Endodermal cell (in vitro differentiated cells): ENCODE measurements around the gene ATP10A. TPM values are rescaled to one million over a fixed set of nuclear protein-coding genes. Genes with fewer than 3 reads are reported as not detected.
A peak's percentile ranks its signal among the peaks of the same experiment; 100 is the strongest.

Experiments used
- DNase-seq: peaks from one replicate; pipeline ENCODE4 v3.0.0-alpha.2; 2017
- H3K27ac ChIP-seq: 2 replicates; pipeline ENCODE4 v1.5.1; 2013; ENCODE audit warnings: mild to moderate bottlenecking, low read depth, low read length, moderate library complexity
- H3K27me3 ChIP-seq: 2 replicates; pipeline ENCODE4 v1.6.1; 2013; ENCODE audit warnings: mild to moderate bottlenecking, low read length, moderate library complexity; ENCODE audit not compliant: insufficient read depth, control insufficient read depth, poor library complexity, severe bottlenecking
- H3K36me3 ChIP-seq: 2 replicates; pipeline ENCODE4 v1.7.0; 2013; ENCODE audit warnings: mild to moderate bottlenecking, low read length, moderate library complexity; ENCODE audit not compliant: control insufficient read depth, insufficient read depth
- H3K4me1 ChIP-seq: one replicate; pipeline ENCODE4 v1.7.0; 2013; ENCODE audit warnings: low read length; ENCODE audit not compliant: control insufficient read depth, insufficient read depth
- H3K4me3 ChIP-seq: 2 replicates; pipeline ENCODE4 v1.5.1; 2013; ENCODE audit warnings: mild to moderate bottlenecking, low read length, moderate library complexity
- H3K9ac ChIP-seq: 2 replicates; pipeline ENCODE4 v1.6.1; 2013; ENCODE audit warnings: mild to moderate bottlenecking, low read length, moderate library complexity; ENCODE audit not compliant: poor library complexity, severe bottlenecking; ENCODE audit errors: extremely low read depth
- H3K9me3 ChIP-seq: 2 replicates; pipeline ENCODE4 v1.6.1; 2013; ENCODE audit warnings: mild to moderate bottlenecking, low read length, moderate library complexity; ENCODE audit not compliant: control insufficient read depth
- H3K27ac Mint-ChIP-seq: 2 replicates; pipeline ENCODE4 v1.8.0; 2020; ENCODE audit warnings: mixed read lengths
- H3K27me3 Mint-ChIP-seq: 2 replicates; pipeline ENCODE4 v1.8.0; 2021; ENCODE audit warnings: mild to moderate bottlenecking, mixed read lengths; ENCODE audit not compliant: insufficient read depth
- H3K36me3 Mint-ChIP-seq: 2 replicates; pipeline ENCODE4 v1.8.0; 2020; ENCODE audit warnings: low read depth, mixed read lengths
- H3K4me1 Mint-ChIP-seq: 2 replicates; pipeline ENCODE4 v1.8.0; 2020; ENCODE audit warnings: mixed read lengths
- H3K4me3 Mint-ChIP-seq: 2 replicates; pipeline ENCODE4 v1.8.0; 2020; ENCODE audit warnings: mild to moderate bottlenecking, moderate library complexity, mixed read lengths
- H3K9me3 Mint-ChIP-seq: 2 replicates; pipeline ENCODE4 v1.8.0; 2020; ENCODE audit warnings: mild to moderate bottlenecking, mixed read lengths
- WGBS, 2 experiments: methylation state at CpG; one replicate each; pipeline versions ENCODE4 v1.1.5 to v1.1.7; 2013; ENCODE audit warnings: missing lambda C conversion rate in 2 of 2, mixed read lengths in 1 of 2; ENCODE audit not compliant: insufficient coverage in 1 of 2, insufficient read length in 1 of 2; 5-methylcytosine and 5-hydroxymethylcytosine counted together
- total RNA-seq, 2 donors: library from RNA; stranded (reverse); fragmentation: NEBNext Ultra II Directional in 1 of 2; extraction: Animal tissue kit (Norgen Biotek cat#: 25700) in 1 of 2; gene quantifications; 2 replicates in 1 of 2; 3 replicates in 1 of 2; pipeline ENCODE4 v1.2.1, GENCODE V29; 2021
- TF ChIP-seq, protein P1 (sequence below): fragments of 200-600 bp; sonication (generic); conservative IDR thresholded peaks from 2 replicates; pipeline ENCODE4 v1.5.0; 2021; ENCODE audit warnings: antibody characterized with exemption, mild to moderate bottlenecking

Gene ATP10A
- total RNA-seq, 2 donors from 2014 or later = 0.04 to 1.2 TPM

DNA sequence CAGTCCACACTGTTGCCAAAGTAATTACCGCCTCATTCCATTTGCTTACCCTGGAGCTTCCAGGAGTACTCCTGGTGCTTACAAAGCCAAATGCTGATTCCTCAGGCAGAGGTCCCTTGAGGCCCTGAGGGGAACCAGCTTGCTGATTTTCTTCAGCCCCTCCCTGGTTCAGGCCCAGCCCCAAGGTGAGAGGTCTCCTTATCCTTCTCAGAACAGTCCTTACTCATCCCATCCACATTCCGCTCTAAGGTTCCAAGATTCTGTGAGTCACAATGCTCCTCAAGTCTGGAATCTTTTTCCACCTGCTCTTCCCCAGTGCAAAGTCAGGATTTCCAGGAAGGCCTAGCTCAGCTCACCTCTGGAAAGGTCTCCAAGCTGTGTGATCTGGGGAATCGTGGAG, 1.8 kb upstream of the ATP10A start:
- Histone ChIP-seq H3K9me3 (no peaks in the 10 kb centered on the region), H3K27me3 (peaks cover 59% of the 10 kb centered on the region), H3K27ac (no peak overlapping the region), H3K4me3 (no peak overlapping the region), H3K4me1 (no peaks in the 10 kb centered on the region), H3K9ac (no peak overlapping the region), H3K36me3 (no peaks in the 10 kb centered on the region)
- Mint-ChIP-seq H3K36me3 (no peaks in the 10 kb centered on the region), H3K27me3 (peaks cover 66% of the 10 kb centered on the region), H3K4me1 (no peaks in the 10 kb centered on the region), H3K9me3 (no peaks in the 10 kb centered on the region), H3K4me3 (no peak overlapping the region), H3K27ac (no peak overlapping the region)
- DNase-seq = no peak
- TF ChIP-seq, protein P1, sequence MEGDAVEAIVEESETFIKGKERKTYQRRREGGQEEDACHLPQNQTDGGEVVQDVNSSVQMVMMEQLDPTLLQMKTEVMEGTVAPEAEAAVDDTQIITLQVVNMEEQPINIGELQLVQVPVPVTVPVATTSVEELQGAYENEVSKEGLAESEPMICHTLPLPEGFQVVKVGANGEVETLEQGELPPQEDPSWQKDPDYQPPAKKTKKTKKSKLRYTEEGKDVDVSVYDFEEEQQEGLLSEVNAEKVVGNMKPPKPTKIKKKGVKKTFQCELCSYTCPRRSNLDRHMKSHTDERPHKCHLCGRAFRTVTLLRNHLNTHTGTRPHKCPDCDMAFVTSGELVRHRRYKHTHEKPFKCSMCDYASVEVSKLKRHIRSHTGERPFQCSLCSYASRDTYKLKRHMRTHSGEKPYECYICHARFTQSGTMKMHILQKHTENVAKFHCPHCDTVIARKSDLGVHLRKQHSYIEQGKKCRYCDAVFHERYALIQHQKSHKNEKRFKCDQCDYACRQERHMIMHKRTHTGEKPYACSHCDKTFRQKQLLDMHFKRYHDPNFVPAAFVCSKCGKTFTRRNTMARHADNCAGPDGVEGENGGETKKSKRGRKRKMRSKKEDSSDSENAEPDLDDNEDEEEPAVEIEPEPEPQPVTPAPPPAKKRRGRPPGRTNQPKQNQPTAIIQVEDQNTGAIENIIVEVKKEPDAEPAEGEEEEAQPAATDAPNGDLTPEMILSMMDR = no peak
- 89 to 94% methylated on average over 2 to 3 of the region's 3 CpGs for WGBS, 2 experiments

DNA sequence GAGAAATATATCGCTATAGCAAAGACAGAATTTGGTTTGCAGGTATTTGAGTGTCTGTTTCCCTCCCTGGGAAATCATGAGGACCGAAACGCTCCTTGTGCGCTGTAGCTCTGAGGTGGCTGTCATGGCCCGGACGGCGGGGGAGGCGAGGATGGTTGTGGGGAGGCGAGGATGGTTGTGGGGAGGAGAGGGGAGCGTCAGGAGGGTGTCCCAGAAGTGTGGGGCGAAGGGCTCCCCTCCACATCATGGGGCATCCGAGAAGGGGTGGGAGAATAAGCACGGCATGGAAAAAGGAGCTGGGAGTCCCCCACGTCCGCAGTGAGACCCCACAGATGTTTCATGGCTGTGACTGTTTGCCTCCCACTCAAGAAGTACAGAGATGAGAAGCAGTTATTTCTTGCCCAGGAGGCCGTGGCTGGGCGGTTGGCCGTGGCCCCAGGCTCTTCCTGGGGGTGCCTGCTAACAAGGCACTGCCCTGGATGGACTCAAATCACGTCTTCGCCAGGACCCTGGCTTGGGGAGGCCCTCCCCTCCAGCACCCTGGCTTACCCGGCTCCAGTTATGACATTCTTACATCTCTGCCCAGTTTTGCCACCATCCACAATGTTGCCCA, 947 bp upstream of the ATP10A start:
- no peak for DNase-seq
- TF ChIP-seq, protein P1 = no peak
- no peaks in the 10 kb centered on the region for H3K9me3 ChIP-seq
- Mint-ChIP-seq H3K9me3 (no peaks in the 10 kb centered on the region), H3K36me3 (no peaks in the 10 kb centered on the region), H3K27me3 (peaks cover 69% of the 10 kb centered on the region), H3K27ac (no peak overlapping the region), H3K4me3 (peak overlapping the region; percentile 51), H3K4me1 (no peaks in the 10 kb centered on the region)
- H3K27ac ChIP-seq = no peak overlapping the region
- no peak overlapping the region for H3K4me3 ChIP-seq
- H3K27me3 ChIP-seq = peaks cover 65% of the 10 kb centered on the region
- WGBS, 2 experiments = 84 to 88% methylated on average over 14 to 20 of the region's 21 CpGs
- H3K36me3 ChIP-seq = no peaks in the 10 kb centered on the region
- no peak overlapping the region for H3K9ac ChIP-seq
- no peaks in the 10 kb centered on the region for H3K4me1 ChIP-seq

DNA sequence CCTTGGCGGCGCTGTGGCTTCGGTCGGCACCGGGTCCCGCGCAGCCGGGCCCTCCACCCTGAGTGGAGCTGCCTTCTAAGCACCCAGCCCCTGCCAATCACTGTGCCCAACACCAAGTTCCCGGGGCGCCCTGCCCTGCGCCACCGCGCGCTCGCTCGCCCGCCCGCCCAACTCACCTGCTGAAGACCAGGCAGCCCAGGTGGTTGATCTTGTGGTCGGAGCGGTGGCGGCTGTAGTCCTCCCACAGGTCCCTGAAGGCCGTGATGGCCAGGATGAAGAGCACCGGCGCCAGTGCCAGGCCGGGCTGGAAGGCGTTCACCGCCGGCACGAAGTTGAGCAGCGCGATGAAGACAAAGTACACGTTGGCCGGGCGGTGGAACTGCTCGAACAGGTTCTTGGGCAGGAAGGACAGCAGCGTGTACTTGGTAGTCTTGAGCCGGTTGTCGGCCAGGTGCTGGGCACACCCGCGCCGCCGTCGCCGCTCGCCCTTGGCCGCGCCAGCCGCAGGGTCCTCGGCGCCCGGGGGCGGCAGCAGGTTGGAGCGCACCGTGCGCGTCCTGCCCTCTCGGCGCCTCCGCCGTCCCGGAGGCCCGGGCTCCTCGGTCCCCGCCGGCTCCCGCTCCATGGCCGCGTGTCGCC, 536 bp downstream of the ATP10A start:
- Histone ChIP-seq H3K27ac (no peak overlapping the region), H3K9me3 (no peaks in the 10 kb centered on the region), H3K4me1 (no peaks in the 10 kb centered on the region), H3K27me3 (peaks cover 65% of the 10 kb centered on the region), H3K9ac (no peak overlapping the region), H3K4me3 (peak overlapping the region; percentile 69), H3K36me3 (no peaks in the 10 kb centered on the region)
- peak overlapping the region; percentile 59 for H3K4me3 Mint-ChIP-seq
- TF ChIP-seq, protein P1 = no peak
- WGBS, 2 experiments = 4% methylated on average over 11 to 69 of the region's 69 CpGs
- DNase-seq = peak; percentile 78
- no peaks in the 10 kb centered on the region for H3K9me3 Mint-ChIP-seq
- H3K27me3 Mint-ChIP-seq = peaks cover 69% of the 10 kb centered on the region
- H3K36me3 Mint-ChIP-seq = no peaks in the 10 kb centered on the region
- H3K27ac Mint-ChIP-seq = no peak overlapping the region
- H3K4me1 Mint-ChIP-seq = peaks cover 6% of the 10 kb centered on the region
